Vagina (tissue), 2 donors: ENCODE results near the gene PTPRA. TPM values are rescaled to one million over a fixed set of nuclear protein-coding genes. Genes with fewer than 3 reads are reported as not detected.

Experiments
- DNase-seq, 2 donors: peaks; one replicate each; pipeline ENCODE4 v3.0.0-alpha.2; 2017; ENCODE audit errors: extremely low spot score in 2 of 2
- H3K27ac ChIP-seq: fragments of 200-600 bp; sonication (generic); one replicate; pipeline ENCODE4 v1.5.1; 2019
- H3K27me3 ChIP-seq: fragments of 200-600 bp; sonication (generic); one replicate; pipeline ENCODE4 v1.5.1; 2019
- H3K36me3 ChIP-seq, 2 donors: fragments of 200-600 bp; sonication (generic); one replicate each; pipeline ENCODE4 v1.5.1; 2017 to 2019
- H3K4me1 ChIP-seq: fragments of 200-600 bp; sonication (generic); one replicate; pipeline ENCODE4 v1.5.1; 2019
- H3K4me3 ChIP-seq, 2 donors: fragments of 200-600 bp; sonication (generic); 1 replicate in 1 of 2; 2 replicates in 1 of 2; pipeline ENCODE4 v1.5.1; 2016 to 2019
- H3K9me3 ChIP-seq: fragments of 200-600 bp; sonication (generic); one replicate; pipeline ENCODE4 v1.5.1; 2019
- POLR2A ChIP-seq, 2 donors: fragments of 450-650 bp; IDR thresholded peaks; one replicate each; pipeline ENCODE4 v1.6.1; 2017; ENCODE audit warnings: antibody characterized with exemption in 2 of 2, mild to moderate bottlenecking in 2 of 2, moderate library complexity in 2 of 2
- POLR2AphosphoS5 ChIP-seq, 2 donors: sonication (generic); formaldehyde crosslinking; IDR thresholded peaks; one replicate each; pipeline ENCODE4 v1.9.0; 2017; ENCODE audit warnings: antibody characterized with exemption in 2 of 2, mild to moderate bottlenecking in 2 of 2, low read depth in 1 of 2; ENCODE audit not compliant: insufficient read depth in 1 of 2
- intact Hi-C: fragments of 100-400 bp; cut with DNase I; formaldehyde crosslinking; loops from one replicate; pipeline ENCODE4 v1.15.1; 2023
- total RNA-seq: library from RNA; depleted of rRNA; stranded (reverse); fragments of >200 nt; gene quantifications from one replicate; pipeline ENCODE4 v1.2.3, GENCODE V29; 2016
- TF ChIP-seq, protein P1 (sequence below), 3 experiments: fragments of 450-650 bp in 2 of 3; fragments of 200-600 bp in 1 of 3; sonication (generic) in 1 of 3; IDR thresholded peaks; one replicate each; pipeline ENCODE4 v1.5.1; 2017 to 2019; ENCODE audit warnings: antibody characterized with exemption in 3 of 3, mild to moderate bottlenecking in 2 of 3, moderate library complexity in 2 of 3

The PTPRA gene
- total RNA-seq, 1 donor from 2014 or later, result 45.7 TPM

- H3K4me1 ChIP-seq, result peaks cover 51% of the 10 kb centered on the region
- TF ChIP-seq POLR2AphosphoS5 (IDR thresholded peaks at IDR 0.05; ENCODE audit: insufficient read depth in 1 of 2, low read depth in 1 of 2), result no peak
- no peak for TF ChIP-seq POLR2A (IDR thresholded peaks at IDR 0.05)
- TF ChIP-seq, protein P1, sequence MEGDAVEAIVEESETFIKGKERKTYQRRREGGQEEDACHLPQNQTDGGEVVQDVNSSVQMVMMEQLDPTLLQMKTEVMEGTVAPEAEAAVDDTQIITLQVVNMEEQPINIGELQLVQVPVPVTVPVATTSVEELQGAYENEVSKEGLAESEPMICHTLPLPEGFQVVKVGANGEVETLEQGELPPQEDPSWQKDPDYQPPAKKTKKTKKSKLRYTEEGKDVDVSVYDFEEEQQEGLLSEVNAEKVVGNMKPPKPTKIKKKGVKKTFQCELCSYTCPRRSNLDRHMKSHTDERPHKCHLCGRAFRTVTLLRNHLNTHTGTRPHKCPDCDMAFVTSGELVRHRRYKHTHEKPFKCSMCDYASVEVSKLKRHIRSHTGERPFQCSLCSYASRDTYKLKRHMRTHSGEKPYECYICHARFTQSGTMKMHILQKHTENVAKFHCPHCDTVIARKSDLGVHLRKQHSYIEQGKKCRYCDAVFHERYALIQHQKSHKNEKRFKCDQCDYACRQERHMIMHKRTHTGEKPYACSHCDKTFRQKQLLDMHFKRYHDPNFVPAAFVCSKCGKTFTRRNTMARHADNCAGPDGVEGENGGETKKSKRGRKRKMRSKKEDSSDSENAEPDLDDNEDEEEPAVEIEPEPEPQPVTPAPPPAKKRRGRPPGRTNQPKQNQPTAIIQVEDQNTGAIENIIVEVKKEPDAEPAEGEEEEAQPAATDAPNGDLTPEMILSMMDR (IDR thresholded peaks at IDR 0.05), result no peak
- H3K27ac ChIP-seq, result peak overlapping the region; percentile 80
- H3K9me3 ChIP-seq, result no peaks in the 10 kb centered on the region
- no peaks in the 10 kb centered on the region for H3K36me3 ChIP-seq
- H3K27me3 ChIP-seq, result no peaks in the 10 kb centered on the region
- no peak overlapping the region for H3K4me3 ChIP-seq
- DNase-seq, result no peak
- intact Hi-C loops, result no loop called here
Measured at GRCh38 chr20:3068075-3068474, 194.8 kb downstream of the PTPRA start.

- no peaks in the 10 kb centered on the region for H3K36me3 ChIP-seq
- intact Hi-C loops, result no loop called here
- no peaks in the 10 kb centered on the region for H3K27me3 ChIP-seq
- H3K4me1 ChIP-seq, result peaks cover 51% of the 10 kb centered on the region
- TF ChIP-seq, protein P1 (IDR thresholded peaks at IDR 0.05), result no peak
- TF ChIP-seq POLR2A (IDR thresholded peaks at IDR 0.05), result no peak
- TF ChIP-seq POLR2AphosphoS5 (IDR thresholded peaks at IDR 0.05; ENCODE audit: insufficient read depth in 1 of 2, low read depth in 1 of 2), result no peak
- no peak for DNase-seq
- no peaks in the 10 kb centered on the region for H3K9me3 ChIP-seq
- peak overlapping the region; percentile 80 for H3K27ac ChIP-seq
- no peak overlapping the region for H3K4me3 ChIP-seq
Measured at GRCh38 chr20:3068986-3069900, 196.0 kb downstream of the PTPRA start.

GRCh38 chr20:3070725-3071124, 197.4 kb downstream of the PTPRA start:
- Histone ChIP-seq H3K4me3 (peak overlapping the region in 1 of 2 donors; percentile 50), H3K27me3 (no peaks in the 10 kb centered on the region), H3K27ac (no peak overlapping the region), H3K9me3 (no peaks in the 10 kb centered on the region), H3K36me3 (no peaks in the 10 kb centered on the region), H3K4me1 (peaks cover 51% of the 10 kb centered on the region)
- TF ChIP-seq POLR2A (IDR thresholded peaks at IDR 0.05) (no peak), POLR2AphosphoS5 (IDR thresholded peaks at IDR 0.05; ENCODE audit: insufficient read depth in 1 of 2, low read depth in 1 of 2) (no peak)
- TF ChIP-seq, protein P1 (IDR thresholded peaks at IDR 0.05), result no peak
- intact Hi-C loops, result no loop called here
- no peak for DNase-seq

- TF ChIP-seq, protein P1 (IDR thresholded peaks at IDR 0.05), result no peak
- TF ChIP-seq POLR2A (IDR thresholded peaks at IDR 0.05), result no peak
- TF ChIP-seq POLR2AphosphoS5 (IDR thresholded peaks at IDR 0.05; ENCODE audit: insufficient read depth in 1 of 2, low read depth in 1 of 2), result no peak
- no peak for DNase-seq
- Histone ChIP-seq H3K9me3 (no peaks in the 10 kb centered on the region), H3K27me3 (no peaks in the 10 kb centered on the region), H3K36me3 (no peaks in the 10 kb centered on the region), H3K4me3 (peak overlapping the region; percentile 50 to 60), H3K27ac (peak overlapping the region; percentile 71), H3K4me1 (peaks cover 48% of the 10 kb centered on the region)
- intact Hi-C loops, result no loop called here
Measured at GRCh38 chr20:3071266-3071609, 198.0 kb downstream of the PTPRA start.
